GM12873 (cell line): ENCODE data around the gene MGAT5B.

ENCODE experiments used
- CTCF ChIP-seq: IDR thresholded peaks from 2 replicates; pipeline ENCODE4 v1.5.1; 2012; ENCODE audit warnings: low read depth, mild to moderate bottlenecking, moderate library complexity, low read length, control low read depth; ENCODE audit not compliant: insufficient read depth; ENCODE audit errors: missing control alignments

Gene MGAT5B

GRCh38 chr17:76929601-76930000 is 61.4 kb downstream of the MGAT5B start:
- no peak for TF ChIP-seq CTCF

GRCh38 chr17:76930107-76930506 is 61.9 kb downstream of the MGAT5B start:
- TF ChIP-seq CTCF, result no peak

GRCh38 chr17:76932402-76933333 is 64.5 kb downstream of the MGAT5B start:
- no peak for TF ChIP-seq CTCF

- TF ChIP-seq CTCF, result no peak
These were observed 66.5 kb downstream of the MGAT5B start for GRCh38 chr17:76934561-76935320.

GRCh38 chr17:76935331-76935730 is 67.1 kb downstream of the MGAT5B start:
- no peak for TF ChIP-seq CTCF

GRCh38 chr17:76937238-76937637 is 69.0 kb downstream of the MGAT5B start:
- no peak for TF ChIP-seq CTCF

GRCh38 chr17:76938009-76938408 is 69.8 kb downstream of the MGAT5B start:
- TF ChIP-seq CTCF, result no peak
